Activated CD4-positive, alpha-beta T cell treated with anti-CD3 and anti-CD28 coated beads, Interleukin-2, amount 50 U/mL, for 4 hours (primary cell): ENCODE results near the gene TJAP1.
"Not testable (repeated sequence)": the region's sequence is repeated elsewhere in the genome, so short reads cannot be mapped to it uniquely, and the experiment has no call there.

ENCODE experiments used
- DNase-seq, 2 experiments: peaks; one replicate each; pipeline ENCODE4 v3.0.0-alpha.2; 2020

The TJAP1 gene

DNA sequence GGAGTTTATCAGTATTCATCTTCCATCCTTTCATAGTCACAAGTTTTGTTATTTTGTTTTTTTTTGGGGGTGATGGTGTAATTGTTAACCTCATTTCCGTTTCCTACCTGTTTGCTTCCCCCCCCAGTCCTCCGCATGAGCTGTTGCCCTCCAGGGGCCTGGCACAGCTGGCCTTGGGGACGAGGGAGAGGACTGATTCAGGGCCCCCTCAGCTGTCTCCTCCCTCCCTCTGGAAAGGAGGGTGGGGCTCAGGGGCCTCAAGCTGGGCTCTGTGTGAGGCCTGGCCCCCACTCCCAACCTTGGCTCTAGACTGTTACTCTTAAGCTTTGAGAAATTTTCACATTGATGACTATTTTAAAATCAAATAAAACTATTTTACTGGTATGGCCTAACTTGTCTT, 28.8 kb downstream of the TJAP1 start:
- DNase-seq, result no peak

DNA sequence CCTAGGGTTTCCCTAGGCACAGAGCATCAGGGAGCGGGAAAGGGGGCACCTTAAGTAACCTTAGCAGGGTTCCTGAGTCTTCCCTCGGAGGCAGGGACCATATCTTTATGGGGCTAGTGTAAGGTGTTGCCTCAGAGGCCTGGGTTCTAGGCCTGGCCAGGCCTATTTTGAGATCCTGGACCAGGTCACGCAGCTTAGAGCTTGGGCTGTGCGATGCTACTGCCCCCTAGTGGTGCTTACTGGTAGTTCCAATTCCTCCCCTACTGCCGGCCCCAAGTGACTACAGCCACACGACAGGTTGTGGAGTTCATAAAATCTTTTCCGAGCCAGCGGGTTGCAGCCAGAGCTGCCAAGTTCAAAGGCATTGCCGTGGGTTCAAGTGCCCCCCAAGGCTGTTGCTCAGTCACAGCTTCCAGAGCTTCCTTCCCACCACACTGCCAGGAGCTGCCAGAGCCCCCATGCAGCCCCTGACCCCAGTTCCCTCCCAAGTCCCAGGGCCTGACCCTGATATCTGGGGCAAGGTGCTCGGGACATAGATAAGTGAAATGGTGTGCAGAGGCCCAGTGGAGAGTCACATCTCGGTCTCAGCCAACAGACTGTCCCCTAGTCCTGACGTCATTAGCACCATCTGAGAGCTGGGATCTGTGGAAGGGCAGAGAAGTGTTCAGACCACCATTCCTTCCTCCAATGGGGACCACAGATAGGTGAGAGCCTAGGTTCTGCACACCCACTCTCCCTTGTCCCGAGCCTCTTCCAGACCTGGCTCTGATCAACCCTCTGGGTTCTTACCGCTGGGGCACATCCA, 29.5 kb downstream of the TJAP1 start:
- peak; percentile 71 for DNase-seq

GRCh38 chr6:43508481-43509141, 31.2 kb downstream of the TJAP1 start:
- DNase-seq, result no peak

DNA sequence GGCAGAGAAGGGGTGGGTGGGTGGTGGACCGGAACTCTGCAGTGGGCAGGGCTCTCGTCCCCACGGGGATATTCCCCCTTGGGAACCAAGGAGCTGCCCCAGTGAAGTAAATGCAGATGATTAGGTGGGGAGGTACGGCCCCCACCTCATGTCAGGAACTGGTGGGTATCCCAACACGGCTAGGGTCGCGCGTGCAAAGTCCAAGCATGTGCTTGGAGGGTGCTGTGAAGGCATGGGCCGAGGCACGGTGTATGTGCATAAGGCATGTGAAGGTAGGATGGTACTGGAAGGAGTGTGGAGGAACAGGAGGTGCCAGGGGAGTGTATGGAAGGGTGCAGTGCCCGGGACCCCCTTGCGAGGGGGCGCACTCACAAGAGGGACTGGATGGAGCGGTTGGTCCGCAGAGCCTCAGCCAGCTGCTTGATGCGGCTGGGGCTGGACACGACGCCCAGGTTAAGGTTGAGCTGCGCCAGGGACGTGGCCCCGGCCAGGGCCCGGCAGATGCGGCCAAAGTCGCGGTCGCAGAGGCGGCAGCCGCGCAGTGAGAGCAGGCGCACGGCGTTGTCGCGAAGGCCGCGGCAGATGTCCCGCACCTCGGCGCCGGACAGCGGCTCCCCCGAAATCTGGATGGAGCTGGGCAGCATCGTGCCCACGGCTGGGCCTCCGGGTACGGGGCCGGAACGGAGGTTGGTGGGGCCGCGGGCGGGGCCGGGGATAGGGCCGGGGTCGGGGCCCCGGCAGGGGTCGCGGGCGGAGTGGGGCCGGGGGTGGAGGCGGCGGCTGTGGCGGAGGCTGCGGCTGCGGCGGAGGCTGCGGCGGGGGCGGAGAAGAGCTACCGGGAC, 32.0 kb downstream of the TJAP1 start:
- DNase-seq, result no peak

- peak; percentile 63 to 68 for DNase-seq
Measured at GRCh38 chr6:43509984-43510826, 32.8 kb downstream of the TJAP1 start, which contains the start of gene LRRC73. Gene LRRC73 (minus strand): TSS chr6:43510346. CDS start chr6:43509785, 561 bp downstream.

DNA sequence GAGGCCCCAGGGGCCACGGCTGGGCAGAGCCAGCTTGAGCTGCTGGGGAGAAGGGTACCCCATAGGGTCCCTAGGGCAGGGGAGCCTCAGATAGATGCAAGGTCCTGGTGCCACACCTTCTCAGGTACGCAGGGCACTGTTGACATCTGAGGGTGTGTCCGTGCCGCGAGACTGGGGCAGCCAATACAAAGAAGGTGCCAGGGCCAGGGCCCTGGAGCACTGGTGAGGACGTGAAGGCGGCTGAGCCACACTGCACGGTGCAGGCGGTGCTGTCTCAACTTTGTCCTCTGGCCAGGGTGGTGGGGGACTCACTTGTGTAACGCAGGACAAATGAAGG, 33.4 kb downstream of the TJAP1 start:
- no peak for DNase-seq

DNA sequence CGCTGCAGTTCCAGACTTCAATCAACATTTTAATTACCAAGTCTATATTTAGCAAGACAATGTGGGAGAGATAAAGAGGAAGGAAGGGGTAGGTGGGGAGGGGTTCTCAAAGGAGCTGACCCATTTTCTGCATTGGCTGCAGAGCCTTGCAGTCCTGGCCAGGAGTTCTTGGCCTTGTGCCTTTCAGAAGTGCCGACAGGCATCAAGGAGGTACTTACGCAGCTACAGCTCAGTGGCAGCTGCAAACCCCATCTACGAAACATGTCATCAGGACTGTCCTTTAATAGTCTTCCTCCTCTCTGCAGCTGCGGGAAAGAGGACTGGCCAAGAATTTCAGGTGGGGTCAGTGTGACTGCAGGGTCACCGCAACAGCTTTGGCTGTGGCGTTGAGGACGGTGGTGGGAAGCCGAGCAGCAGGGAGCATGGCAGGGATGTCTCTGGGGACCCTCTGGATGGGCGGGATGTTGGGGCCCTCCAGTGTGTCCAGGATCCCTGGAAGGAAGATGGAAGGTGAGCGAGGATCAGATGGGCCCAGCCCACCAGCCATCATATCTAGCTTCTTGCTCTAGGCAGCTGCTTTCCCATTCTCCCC, 34.5 kb downstream of the TJAP1 start:
- DNase-seq, result no peak

DNA sequence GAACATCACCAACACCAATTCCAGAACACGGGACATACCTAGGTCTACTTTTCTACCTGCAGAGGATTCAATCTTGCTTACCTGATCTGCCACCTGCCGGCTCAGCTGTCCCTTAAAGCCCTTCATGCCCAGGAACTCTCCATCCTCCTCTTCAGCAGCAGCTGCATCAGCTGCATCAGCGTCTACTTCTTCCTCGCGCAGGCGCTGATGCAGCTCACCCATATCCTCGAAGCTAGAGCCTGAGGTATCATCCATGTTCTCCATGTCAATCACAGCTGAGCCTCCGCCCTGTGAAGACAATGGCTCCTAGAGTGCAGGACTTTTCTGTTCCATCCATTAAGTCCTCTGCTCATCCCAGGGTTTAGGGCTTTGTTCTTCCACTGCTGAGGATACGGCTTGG, 38.4 kb downstream of the TJAP1 start:
- no peak for DNase-seq

DNA sequence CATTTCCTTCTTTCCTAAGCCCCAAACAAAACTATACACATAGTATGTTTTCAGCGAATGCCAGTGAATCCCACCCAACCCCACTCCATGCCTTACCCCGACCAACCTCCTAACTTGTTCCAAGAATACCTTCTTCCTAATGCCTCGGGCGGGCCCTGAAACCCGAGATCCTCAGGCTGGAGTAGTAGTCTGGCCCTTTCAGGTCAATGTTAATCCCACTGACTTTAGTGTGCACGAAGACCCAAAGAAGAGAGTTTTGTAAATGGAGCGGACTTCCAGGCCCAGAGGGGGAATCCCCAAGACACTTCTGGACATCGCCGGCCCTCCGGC, 39.0 kb downstream of the TJAP1 start:
- DNase-seq, result no peak

GRCh38 chr6:43516697-43517504, 39.5 kb downstream of the TJAP1 start, which contains the start of the genes POLR1C and YIPF3:
Gene POLR1C (plus strand): TSS chr6:43517089. CDS start chr6:43517110, 21 bp downstream.
Gene YIPF3 (minus strand): TSS chr6:43516926. CDS start chr6:43516807, 119 bp downstream.
- peak; percentile 95 to 96 for DNase-seq

DNA sequence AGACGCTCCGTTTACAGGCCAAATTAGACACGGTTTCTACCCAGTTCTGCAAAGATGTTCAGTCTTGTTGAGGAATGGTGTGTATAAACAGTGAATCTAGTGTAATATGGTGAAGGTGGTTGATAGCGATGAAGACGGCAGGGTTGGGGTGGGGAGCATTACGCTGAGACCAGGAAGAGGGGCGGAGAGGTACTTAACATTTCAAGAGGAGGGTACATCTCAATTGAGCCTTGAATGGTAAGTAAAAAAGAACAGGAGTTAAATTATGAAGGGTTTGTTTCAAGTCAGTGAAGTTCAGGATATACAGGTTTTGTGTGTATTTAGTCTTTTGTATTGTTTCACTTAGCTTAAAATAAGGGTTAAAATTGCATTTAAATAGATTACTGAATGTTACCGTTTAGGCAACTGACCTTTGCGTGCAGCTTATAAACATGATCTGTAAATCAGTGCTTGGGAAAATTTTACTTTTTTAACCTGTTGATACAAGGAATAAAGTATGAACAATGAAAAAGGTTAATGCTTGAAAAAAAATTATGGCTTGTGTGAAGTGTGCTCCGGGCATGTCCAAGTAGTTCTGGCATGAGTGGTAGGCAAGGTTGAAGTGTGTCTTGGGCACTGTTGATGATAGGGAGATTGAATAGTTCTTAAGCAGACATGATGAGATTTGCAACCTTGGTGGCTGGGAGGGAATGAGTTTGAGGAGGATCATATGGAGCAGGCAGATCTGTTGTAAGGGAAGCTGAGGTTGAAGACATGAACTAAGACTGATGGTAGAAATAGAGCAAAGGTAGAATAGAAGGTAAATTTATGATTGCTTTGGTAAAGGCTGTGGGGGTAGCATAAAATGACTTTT, 40.4 kb downstream of the TJAP1 start:
- no peak for DNase-seq

DNA sequence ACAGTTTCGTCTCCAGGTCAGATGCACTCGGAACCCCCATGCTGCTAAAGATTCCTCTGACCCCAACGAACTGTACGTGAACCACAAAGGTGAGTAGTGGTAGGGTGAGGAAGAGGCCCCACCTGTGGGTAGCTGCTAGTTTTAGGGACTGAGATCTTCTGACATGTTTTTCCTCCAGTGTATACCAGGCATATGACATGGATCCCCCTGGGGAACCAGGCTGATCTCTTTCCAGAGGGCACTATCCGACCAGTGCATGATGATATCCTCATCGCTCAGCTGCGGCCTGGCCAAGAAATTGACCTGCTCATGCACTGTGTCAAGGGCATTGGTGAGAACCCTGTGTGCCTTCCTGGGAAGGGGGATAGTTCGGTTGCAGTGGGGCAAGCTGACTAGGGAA, 42.7 kb downstream of the TJAP1 start:
- DNase-seq, result no peak

DNA sequence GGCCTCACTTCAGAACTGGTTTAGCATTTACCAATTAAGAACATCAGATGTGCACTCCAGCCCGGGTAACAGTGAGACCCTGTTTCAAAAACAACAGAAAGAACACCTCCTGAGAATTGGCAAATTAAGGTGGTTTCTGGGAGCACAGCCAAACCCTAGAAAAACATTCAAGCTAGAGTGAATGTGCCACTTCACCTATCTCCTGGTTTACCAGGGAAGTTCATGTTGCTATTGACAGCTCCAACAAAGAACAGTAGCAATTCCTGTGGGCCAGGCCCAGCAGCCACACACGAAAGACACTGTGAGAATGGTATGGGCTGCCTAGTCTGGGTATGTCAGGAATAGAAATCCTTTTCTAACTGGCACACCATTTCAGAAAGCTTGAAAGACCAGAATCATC, 44.5 kb downstream of the TJAP1 start:
- no peak for DNase-seq

DNA sequence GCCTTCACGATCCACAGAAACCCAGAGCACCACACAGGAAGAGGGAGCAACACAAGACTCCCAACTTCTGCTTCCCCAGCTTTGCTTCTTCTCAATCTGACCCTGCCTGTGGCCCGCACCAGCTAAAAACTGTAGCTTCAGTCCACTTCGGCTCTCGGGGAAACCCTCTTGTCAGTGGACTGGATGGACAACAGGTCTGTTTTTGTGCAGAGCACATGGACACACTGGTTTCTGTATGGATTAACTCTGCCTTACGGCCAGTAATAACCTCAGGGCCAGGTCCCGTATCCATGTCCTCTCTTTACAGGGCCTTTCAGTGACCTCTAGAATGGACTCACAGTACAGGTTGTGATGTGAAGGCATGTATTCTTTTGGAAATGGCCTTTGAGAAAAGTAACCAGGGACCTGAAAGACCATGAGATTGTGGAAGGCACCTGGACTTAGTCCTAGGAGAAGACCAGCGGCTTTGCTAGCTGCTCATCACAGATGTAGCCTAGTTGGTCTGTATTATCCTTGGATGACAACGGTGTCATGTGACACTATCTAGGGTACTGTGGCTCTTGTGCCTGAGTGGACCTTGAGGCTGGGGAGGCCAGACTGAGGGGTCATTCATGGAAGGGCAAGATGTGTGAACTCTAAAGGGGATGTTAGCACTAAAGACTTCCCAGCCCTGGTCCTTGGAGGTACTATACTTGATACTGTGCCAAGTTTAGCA, 45.3 kb downstream of the TJAP1 start:
- DNase-seq, result no peak

DNA sequence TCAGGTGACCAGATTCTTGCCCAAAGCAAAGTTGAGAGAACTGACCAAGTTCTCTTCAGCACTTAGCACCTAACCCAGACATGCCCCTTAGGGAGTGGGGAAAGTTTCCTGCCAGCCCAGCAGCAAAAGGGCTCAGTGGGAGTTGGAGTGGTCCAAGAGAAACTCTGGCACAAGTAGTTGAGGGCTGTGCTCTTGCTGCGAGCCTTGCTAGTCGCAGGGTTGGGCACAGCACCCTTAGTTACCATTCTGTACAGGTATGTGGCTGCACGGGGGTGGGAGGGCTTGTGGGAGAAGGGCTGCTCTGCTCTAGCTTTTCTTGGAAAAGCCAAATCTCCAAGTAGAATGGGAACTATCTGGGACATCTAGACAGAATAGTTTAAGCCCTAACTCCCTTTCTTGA, 45.9 kb downstream of the TJAP1 start:
- DNase-seq, result no peak

DNA sequence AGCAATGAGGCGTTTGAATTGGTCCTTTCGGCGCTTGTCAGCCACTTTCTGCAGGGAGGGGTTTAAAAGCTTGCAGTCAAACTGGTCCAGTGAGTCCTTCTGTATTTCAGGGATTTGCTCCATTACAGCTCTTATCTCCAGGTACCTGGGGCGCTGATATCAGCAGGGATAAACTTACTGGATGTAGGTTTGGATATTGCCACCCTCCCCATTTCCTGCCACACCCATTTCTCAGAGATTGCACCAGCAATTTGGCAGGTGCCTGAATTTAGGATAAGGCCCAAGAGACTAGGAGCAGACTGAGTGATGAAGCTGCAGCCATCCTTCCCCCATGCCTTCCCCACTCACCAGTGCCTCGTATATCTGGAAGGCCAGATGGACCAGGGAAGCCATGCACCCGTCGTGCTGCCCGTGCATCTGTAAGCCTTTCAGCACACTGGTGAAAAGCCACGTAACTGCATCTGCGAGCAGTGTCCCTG, 47.2 kb downstream of the TJAP1 start:
- no peak for DNase-seq

GRCh38 chr6:43532201-43532600, 54.8 kb downstream of the TJAP1 start:
- DNase-seq, result no peak

GRCh38 chr6:43538986-43539385, 61.6 kb downstream of the TJAP1 start:
- DNase-seq, result not testable (repeated sequence)

- DNase-seq, result not testable (repeated sequence)
Measured at GRCh38 chr6:43539409-43539808, 62.0 kb downstream of the TJAP1 start.
